Right cardiac atrium (tissue), 5 donors: Measurements from ENCODE around the gene MAU2. TPM values are rescaled to one million over a fixed set of nuclear protein-coding genes. Genes with fewer than 3 reads are reported as not detected.
A peak's percentile ranks its signal among the peaks of the same experiment; 100 is the strongest.

Experiments
- ATAC-seq, 2 donors: fragments of 200-7000 bp; cut with Tn5 transposase; one replicate each; pipeline versions ENCODE4 v1.8.0 to v1.9.1; 2020; ENCODE audit warnings: moderate library complexity in 2 of 2, mild to moderate bottlenecking in 1 of 2
- DNase-seq, 3 donors: peaks; one replicate each; pipeline ENCODE4 v3.0.0-alpha.2; 2020
- H3K27ac ChIP-seq: one replicate; pipeline ENCODE4 v1.5.1; 2013; ENCODE audit warnings: mild to moderate bottlenecking, low read length, control low read depth, moderate library complexity
- H3K27me3 ChIP-seq: one replicate; pipeline ENCODE4 v1.6.1; 2013; ENCODE audit not compliant: control insufficient read depth, insufficient read depth
- H3K4me1 ChIP-seq: one replicate; pipeline ENCODE4 v1.6.1; 2013; ENCODE audit warnings: low read length; ENCODE audit not compliant: control insufficient read depth, insufficient read depth
- H3K4me3 ChIP-seq: one replicate; pipeline ENCODE4 v1.5.1; 2013; ENCODE audit warnings: low read length, control low read depth
- H3K9me3 ChIP-seq: one replicate; pipeline ENCODE4 v1.6.1; 2013; ENCODE audit warnings: low read length; ENCODE audit not compliant: control insufficient read depth
- WGBS: extraction: QIAGEN DNeasy Blood & Tissue Kit; methylation state at CpG from one replicate; pipeline ENCODE4 v1.1.7; 2013; 5-methylcytosine and 5-hydroxymethylcytosine counted together
- intact Hi-C, 4 donors: fragments of 100-400 bp; cut with DNase I; formaldehyde crosslinking; loops; one replicate each; pipeline versions ENCODE4 v1.11.0 to v1.14.0; 2022 to 2023
- polyA plus RNA-seq: library from polyadenylated mRNA; stranded (reverse); fragments of 200-250 nt; gene quantifications from one replicate; pipeline ENCODE4 v1.2.3, GENCODE V29; 2013
- total RNA-seq, 4 donors: library from RNA; stranded (reverse); fragmentation: NEBNext Ultra II Directional; extraction: Animal tissue kit (Norgen Biotek cat#: 25700); gene quantifications; one replicate each; pipeline ENCODE4 v1.2.1, GENCODE V29; 2021
- donor health status: healthy with polysubstance abuse.
- donor health status: DM: no; HTN: yes; CAD: no.
- donor health status: DM: no; HTN: no; CAD: no.
- donor health status: DM: no; HTN: yes; CAD: no; lungs with severe emphysema.
- donor health status: DM: yes; HTN: yes; CAD: no.

The MAU2 gene
- total and polyA plus RNA-seq, 5 donors, result 20.5 to 36.2 (median 30.3) TPM

- Histone ChIP-seq H3K27ac (no peak overlapping the region), H3K4me3 (no peak overlapping the region), H3K4me1 (no peaks in the 10 kb centered on the region), H3K27me3 (no peaks in the 10 kb centered on the region), H3K9me3 (no peaks in the 10 kb centered on the region)
- ATAC-seq, result no peak
- intact Hi-C loops, result no loop called here
- WGBS, result 95% methylated on average over 10 of the region's 10 CpGs
- DNase-seq, result no peak
Measured at GRCh38 chr19:19308373-19308772, 12.3 kb upstream of the MAU2 start.

GRCh38 chr19:19315444-19315843 is 5.2 kb upstream of the MAU2 start:
- ATAC-seq, result no peak
- no peak overlapping the region for H3K4me3 ChIP-seq
- H3K27me3 ChIP-seq, result no peaks in the 10 kb centered on the region
- H3K9me3 ChIP-seq, result no peaks in the 10 kb centered on the region
- H3K4me1 ChIP-seq, result no peaks in the 10 kb centered on the region
- 86% methylated on average over 2 of the region's 2 CpGs for WGBS
- intact Hi-C loops, result no loop called here
- H3K27ac ChIP-seq, result no peak overlapping the region
- DNase-seq, result no peak

- Histone ChIP-seq H3K4me1 (no peaks in the 10 kb centered on the region), H3K27ac (no peak overlapping the region), H3K27me3 (no peaks in the 10 kb centered on the region), H3K9me3 (no peaks in the 10 kb centered on the region), H3K4me3 (no peak overlapping the region)
- DNase-seq (peak in 1 of 3 donors; percentile 23), ATAC-seq (no peak)
- intact Hi-C loops, result no loop called here
- WGBS, result 97% methylated on average over 1 of the region's 1 CpG
Measured at GRCh38 chr19:19316082-19316481, 4.5 kb upstream of the MAU2 start.

GRCh38 chr19:19319732-19320360 is 783 bp upstream of the MAU2 start:
- WGBS, result 7% methylated on average over 32 of the region's 32 CpGs
- peak overlapping the region; percentile 81 for H3K4me3 ChIP-seq
- ATAC-seq (peak in 1 of 2 donors; percentile 10), DNase-seq (peak in 1 of 3 donors; percentile 33)
- no peaks in the 10 kb centered on the region for H3K27me3 ChIP-seq
- intact Hi-C loops, result loop anchor here in 1 of 4 donors (10.0 kb wide), 1 partner anchor 125 kb away; the partner anchor contains the start of genes BORCS8 and RFXANK
- peaks cover 6% of the 10 kb centered on the region for H3K4me1 ChIP-seq
- peak overlapping the region; percentile 72 for H3K27ac ChIP-seq
- no peaks in the 10 kb centered on the region for H3K9me3 ChIP-seq

DNA sequence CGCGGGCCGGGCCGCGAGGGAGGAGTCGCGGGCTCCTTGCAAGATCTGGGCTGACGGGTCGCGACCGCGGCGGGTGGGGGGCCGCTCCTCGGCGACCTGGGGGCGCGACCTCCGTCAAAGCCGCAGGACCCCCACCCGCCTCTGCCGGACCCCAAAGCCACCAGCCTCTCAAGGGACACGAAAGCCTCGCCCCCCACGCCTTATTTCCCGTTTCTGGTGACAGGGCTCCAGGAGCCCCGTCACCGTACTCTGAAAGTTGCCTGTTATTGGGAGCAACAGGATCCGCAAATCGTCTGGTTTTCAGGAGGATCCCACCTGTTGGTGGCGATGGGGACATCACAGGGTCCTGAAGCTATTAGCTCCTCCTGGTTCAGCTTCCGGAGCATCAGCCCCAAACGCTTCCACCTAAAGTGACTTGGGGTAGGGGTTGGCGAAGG is 530 bp downstream of the MAU2 start:
- Histone ChIP-seq H3K4me3 (peak overlapping the region; percentile 81), H3K9me3 (no peaks in the 10 kb centered on the region), H3K27me3 (no peaks in the 10 kb centered on the region), H3K27ac (peak overlapping the region; percentile 87), H3K4me1 (peaks cover 6% of the 10 kb centered on the region)
- 1% methylated on average over 34 of the region's 34 CpGs for WGBS
- DNase-seq (peak in 1 of 3 donors; percentile 77), ATAC-seq (no peak)
- intact Hi-C loops, result loop anchor here in 1 of 4 donors (10.0 kb wide), 1 partner anchor 126 kb away; the partner anchor contains the start of genes BORCS8 and RFXANK

DNA sequence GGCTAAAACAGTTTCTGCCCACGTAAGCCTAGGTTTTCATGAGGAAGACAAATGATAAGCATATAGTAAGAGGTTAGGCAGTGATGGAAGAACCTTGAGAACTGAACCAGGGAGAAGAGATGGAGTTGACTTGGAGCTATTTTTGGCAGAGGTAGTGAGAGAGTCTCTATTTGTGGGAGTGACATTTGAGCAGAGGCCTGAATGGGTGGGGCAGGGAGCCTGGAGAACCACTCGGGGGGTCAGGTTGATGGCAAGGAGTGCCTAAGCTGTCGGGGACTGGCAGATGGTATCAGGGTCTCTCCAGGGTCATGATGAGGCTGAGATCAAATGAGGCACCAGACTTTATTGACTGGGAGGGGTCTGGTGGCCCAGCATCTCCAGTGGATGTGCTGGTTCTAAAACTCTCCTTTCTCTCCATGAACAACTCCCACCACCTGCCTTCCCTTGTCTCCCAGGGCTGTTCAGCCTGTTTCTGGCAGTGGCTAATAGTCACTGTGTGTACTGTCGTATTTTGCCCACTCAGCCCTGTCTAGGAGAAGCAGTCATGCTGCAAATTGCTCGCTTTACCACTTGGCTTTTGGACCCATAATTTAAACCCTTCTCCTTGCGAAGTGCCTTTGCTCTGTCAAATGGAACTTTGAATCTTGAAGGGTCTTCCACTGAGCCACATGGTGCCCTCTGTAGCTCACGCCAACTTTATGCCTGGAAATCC is 3.6 kb downstream of the MAU2 start:
- Histone ChIP-seq H3K27me3 (no peaks in the 10 kb centered on the region), H3K4me1 (peaks cover 6% of the 10 kb centered on the region), H3K27ac (peak overlapping the region; percentile 55), H3K4me3 (no peak overlapping the region), H3K9me3 (no peaks in the 10 kb centered on the region)
- WGBS, result 77% methylated on average over 7 of the region's 7 CpGs
- ATAC-seq, result no peak
- intact Hi-C loops, result loop anchor here in 1 of 4 donors (10.0 kb wide), 1 partner anchor 129 kb away; the partner anchor contains the start of genes BORCS8 and RFXANK
- no peak for DNase-seq

DNA sequence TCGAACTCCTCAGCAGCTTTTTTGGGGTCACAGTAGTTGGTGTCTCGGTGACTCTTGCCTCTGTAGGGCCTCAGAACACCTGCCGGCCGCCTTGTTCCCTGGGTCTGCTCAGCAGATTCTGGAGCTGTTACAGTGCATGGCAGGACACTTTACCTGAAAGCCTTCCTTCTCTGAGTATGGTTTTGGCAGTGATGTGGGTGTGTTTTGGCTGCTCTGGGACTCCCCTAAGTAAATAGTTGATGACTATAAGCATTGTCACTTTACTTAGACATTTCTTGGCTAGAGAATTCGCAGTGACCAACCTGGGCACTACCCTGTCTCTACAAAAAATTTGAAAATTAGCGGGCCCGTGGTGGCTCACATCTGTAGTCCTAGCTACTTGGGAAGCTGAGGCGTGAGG is 7.0 kb downstream of the MAU2 start:
- 93% methylated on average over 8 of the region's 8 CpGs for WGBS
- peaks cover 6% of the 10 kb centered on the region for H3K4me1 ChIP-seq
- no peak overlapping the region for H3K4me3 ChIP-seq
- H3K27ac ChIP-seq, result no peak overlapping the region
- ATAC-seq (no peak), DNase-seq (no peak)
- intact Hi-C loops, result loop anchor here in 1 of 4 donors (10.0 kb wide), 1 partner anchor 133 kb away; the partner anchor contains the start of genes BORCS8 and RFXANK
- no peaks in the 10 kb centered on the region for H3K9me3 ChIP-seq
- H3K27me3 ChIP-seq, result no peaks in the 10 kb centered on the region

- 44% methylated on average over 6 of the region's 6 CpGs for WGBS
- Histone ChIP-seq H3K4me1 (peaks cover 3% of the 10 kb centered on the region), H3K27me3 (no peaks in the 10 kb centered on the region), H3K4me3 (no peak overlapping the region), H3K9me3 (no peaks in the 10 kb centered on the region), H3K27ac (no peak overlapping the region)
- intact Hi-C loops, result loop anchor here in 1 of 4 donors (10.0 kb wide), 1 partner anchor 134 kb away; the partner anchor contains the start of genes BORCS8 and RFXANK
- ATAC-seq (peak in 1 of 2 donors; percentile 20), DNase-seq (no peak)
Measured at GRCh38 chr19:19329126-19329525, 8.5 kb downstream of the MAU2 start.

DNA sequence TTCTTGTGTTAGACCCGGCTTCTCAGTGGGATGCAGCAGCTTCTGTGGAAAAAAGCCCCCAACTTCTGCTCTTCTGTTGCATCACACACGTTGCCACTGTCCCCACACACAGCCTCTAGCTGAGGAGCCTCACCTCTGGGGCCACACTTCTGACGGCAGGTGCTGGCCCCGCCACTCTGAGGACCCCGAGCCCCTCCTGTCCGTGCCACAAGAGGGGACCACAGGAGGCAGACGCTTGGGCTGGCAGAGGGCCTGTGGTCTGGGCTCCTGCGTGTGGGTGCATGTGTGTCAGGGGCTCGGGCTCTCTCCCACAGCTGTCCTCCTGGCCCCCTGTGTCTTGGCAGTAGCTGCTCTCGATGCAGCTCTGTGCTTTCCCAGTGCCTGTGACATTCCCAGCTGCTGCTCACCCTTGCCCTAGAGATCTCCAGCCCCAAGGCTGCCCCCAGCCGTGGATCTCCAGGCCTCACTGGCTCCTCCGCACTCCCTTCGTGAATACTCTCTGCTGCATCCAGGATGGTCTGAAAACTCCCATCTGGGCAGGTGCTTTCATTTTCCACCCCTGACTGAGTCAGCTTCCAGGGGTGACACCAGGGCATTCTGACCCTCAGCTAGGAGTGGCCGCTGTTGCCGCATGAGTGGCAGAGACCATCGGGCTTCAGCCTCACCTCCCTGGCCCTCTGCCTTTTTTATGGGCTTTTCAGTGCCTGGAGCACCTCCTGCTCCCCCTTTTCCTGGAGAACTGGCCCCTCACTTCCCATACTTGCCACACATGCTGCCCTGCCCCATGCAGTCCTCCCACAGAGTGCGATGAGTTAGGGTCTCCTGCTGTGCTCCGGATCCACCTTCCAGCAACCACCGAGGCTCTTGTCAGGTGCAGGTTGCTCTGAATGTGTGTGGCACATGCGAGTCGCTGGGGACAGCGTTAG is 13.7 kb downstream of the MAU2 start:
- WGBS, result 84% methylated on average over 22 of the region's 22 CpGs
- intact Hi-C loops, result no loop called here
- ATAC-seq, result no peak

GRCh38 chr19:19334989-19335344 is 14.3 kb downstream of the MAU2 start:
- H3K27me3 ChIP-seq, result no peaks in the 10 kb centered on the region
- 85% methylated on average over 3 of the region's 3 CpGs for WGBS
- DNase-seq (no peak), ATAC-seq (no peak)
- H3K4me1 ChIP-seq, result no peaks in the 10 kb centered on the region
- H3K9me3 ChIP-seq, result no peaks in the 10 kb centered on the region
- intact Hi-C loops, result no loop called here
- H3K4me3 ChIP-seq, result no peak overlapping the region
- H3K27ac ChIP-seq, result no peak overlapping the region

More for the DNA sequence above, 13.7 kb downstream of the MAU2 start:
- no peaks in the 10 kb centered on the region for H3K27me3 ChIP-seq
- H3K9me3 ChIP-seq, result no peaks in the 10 kb centered on the region
- H3K27ac ChIP-seq, result no peak overlapping the region
- no peak overlapping the region for H3K4me3 ChIP-seq
- DNase-seq, result no peak
- no peaks in the 10 kb centered on the region for H3K4me1 ChIP-seq
